Inflammatory macrophage treated with lipopolysaccharide for 1 hour (primary cell): ENCODE measurements around the gene CDSN.

ENCODE experiments used
- DNase-seq, 2 donors: peaks; one replicate each; pipeline ENCODE4 v3.0.0-alpha.2; 2020 to 2022

The CDSN gene

DNA sequence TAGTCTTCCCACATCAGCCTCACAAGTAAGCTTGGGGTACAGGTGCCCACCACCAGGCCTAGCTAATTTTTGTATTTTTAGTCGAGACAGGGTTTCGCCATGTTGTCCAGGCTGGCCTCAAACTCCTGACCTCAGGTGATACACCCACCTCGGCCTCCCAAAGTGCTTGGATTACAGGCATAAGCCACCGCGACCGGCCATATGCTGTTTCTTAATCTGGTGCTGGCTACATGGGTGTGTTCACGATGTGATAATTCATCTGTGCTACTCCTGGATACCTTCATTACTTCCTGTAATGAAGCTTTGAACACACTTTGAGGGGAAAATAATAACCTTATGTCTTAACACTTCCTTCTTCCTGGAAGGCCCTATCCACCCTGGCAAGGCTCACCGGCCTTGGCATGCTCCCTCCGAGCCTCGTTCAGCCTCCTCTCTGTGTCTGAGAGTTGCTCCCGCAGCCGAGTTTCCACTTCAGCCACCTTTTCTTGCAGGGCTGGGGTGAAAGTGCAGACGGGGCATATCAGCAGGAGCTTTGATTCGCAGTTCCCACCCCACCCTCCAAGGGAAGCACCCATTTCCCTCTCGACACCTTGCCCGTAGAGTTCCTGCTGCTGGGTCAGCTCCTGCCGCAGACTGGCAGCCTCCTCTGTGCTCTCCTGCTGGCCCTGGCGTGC lies 24.2 kb upstream of the CDSN start:
- no peak for DNase-seq

DNA sequence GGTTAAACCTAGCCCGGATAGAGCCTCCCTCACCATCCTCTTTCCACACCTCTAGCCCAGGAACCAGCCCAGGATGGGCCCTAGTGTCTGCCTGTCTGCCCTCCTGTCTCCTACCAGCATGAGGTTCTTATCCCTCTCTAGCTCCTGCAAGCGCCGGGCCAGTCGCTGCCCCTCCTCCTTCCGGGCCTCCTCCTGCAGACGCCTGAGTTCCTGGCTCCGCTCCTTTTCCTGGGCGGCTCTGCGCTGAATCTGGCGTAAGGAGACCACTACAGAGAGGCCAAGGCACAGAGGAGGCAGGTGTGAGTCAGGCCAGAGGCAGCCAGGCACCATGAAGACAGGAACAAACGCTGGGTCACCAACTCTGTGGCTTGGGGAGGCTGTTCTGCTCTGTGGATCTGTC lies 22.9 kb upstream of the CDSN start:
- DNase-seq, result no peak

DNA sequence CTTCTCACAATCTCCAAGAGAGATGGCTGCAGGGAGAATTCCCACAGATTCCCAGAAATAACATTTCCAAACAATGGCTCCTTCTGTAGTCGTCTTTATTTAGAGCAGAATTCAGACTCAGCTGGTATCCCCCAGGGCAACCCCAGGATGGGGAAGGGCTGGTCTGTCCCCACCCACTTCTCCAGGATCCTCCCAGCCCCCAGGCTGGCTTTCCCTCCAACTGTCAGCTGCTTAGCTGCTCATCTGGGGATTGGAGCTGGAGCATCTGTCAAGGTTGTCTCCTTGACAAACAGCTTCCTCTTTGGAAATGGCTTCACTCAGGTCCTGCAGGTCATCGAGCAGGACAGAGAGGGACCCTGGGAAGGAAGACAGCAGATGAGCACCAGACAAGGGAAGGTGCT lies 22.1 kb upstream of the CDSN start:
- DNase-seq, result peak in 1 of 2 donors; percentile 29

DNA sequence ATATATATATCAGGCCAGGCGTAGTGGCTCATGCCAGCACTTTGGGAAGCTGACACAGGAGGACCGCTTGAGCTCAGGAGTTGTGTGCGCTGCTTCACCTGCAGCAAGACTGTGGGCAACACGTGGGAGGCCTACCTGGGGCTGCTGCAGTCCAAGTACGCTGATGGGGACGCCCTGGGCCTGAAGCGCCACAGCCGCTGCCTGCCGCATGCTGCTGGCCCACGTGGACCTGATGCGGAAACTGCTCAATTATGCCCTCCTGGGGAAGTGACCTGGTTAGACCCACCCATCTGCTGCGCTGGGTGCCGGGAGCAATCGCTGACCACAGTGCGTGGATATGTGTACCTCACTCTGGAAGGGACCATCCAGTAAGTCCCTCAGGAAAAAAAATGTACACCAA lies 20.4 kb upstream of the CDSN start:
- no peak for DNase-seq

DNA sequence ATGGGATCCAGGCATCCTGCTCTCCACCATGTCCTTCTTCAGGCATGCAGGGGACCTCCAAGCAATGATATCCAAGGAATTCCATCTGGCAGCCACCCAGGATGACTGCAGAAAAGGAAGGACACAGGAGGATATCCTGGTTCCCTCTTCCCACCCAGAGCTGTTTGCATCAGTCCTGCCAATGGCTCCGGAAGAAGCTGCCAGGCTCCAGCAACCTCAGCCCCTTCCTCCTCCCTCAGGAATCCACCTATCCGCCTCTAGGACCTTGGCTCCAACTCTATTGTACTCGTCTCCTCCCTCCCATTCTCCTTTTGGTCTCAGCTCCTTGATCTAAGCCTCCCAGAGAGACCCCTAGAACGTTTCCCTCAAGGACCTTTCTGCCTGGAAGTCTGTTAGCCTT lies 19.4 kb upstream of the CDSN start:
- DNase-seq, result no peak

DNA sequence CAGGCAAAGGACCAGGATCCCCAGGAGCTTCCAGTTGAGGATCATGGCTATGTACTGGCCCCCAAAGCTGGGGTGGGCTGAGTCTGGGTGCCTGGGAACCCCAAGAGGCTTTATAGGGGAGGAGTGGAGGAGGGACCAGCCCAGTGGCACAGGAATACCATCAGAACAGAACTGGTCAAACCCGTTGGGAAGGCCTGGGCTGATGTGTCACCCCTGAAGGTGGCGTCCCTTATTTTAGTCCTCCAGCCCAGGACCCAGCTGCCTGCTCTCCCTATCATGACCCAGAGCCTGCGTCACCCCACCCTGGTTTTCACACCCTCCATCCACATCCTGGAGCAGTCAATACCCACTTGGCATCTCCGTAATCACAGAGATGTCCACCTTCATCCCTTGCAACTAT lies 18.7 kb upstream of the CDSN start, which contains the start of gene PSORS1C2:
PSORS1C2 (minus strand) TSS at position 85 of the 400 bp plus-strand sequence; CDS start at position 45, 40 bp downstream.
- DNase-seq, result no peak

DNA sequence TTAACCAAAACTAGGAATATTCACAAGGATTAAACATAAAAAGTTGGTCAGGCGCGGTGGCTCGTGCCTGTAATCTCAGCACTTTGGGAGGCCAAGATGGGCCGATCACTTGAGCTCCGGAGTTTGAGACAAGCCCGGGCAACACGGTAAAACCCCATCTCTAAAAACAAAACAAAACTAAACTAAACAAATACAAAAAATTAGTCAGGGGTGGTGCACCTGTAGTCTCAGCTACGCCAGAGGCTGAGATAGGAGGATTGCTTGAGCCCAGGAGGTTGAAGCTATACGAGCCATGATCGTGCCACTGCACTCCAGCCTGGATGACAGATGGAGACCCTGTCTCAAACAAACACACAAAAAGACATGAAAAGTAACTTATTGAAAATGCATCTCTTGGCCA lies 15.5 kb upstream of the CDSN start:
- DNase-seq, result no peak

DNA sequence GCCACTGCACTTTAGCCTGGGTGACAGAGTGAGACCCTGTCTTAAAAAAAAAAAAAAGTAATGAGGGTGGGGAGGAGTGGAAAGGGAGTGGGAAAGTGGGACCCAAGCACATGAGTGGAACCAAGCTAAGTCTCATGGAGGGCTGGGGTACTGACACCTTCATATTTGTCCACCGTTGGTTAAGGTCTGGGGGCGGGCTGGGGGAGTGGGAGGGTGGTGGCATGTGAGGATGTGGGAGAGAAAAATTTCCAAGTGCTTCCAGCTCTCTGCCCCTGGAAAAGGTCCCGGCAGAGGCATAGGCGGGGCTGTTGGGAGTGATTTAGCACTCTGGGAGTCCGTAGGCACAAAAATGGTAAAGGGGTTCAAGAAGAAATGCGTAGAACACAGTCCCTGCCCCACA lies 12.6 kb upstream of the CDSN start:
- no peak for DNase-seq

DNA sequence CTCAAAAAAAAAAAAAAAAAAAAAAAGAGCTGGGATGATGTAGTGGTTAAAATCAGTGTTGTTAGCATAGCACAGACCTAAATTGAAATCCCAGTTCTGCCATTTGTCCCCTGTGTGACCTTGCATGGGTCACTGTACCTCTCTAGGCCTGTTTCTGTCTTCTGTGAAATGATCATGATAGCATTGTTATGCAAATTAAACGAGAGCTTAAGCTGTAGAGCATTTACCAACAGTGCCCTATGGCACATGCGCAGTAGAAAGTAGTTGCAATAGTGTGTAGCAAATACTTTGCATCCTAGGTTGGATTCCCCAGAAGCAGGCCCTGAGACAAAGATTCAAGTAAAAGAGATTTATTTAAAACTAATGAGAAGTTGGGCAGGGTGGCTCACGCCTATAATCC lies 11.3 kb upstream of the CDSN start:
- no peak for DNase-seq

DNA sequence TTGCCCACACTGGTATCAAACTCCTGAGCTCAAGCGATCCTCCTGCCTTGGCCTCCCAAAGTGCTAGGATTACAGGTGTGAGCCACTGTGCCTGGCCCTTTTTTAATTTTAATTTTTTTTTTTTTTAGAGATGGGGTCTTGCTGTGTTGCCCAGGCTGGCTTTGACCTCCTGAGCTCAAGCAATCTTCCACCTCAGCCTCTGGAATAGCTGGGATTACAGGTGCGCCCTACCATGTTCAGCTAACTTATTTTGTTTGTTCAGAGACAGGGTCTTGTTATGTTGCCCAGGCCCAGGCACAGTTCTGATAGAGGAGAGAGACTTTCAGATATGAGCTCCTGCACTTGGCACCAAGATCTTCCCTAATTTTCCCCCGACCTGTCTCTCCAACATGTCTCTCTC lies 10.5 kb upstream of the CDSN start:
- no peak for DNase-seq

DNA sequence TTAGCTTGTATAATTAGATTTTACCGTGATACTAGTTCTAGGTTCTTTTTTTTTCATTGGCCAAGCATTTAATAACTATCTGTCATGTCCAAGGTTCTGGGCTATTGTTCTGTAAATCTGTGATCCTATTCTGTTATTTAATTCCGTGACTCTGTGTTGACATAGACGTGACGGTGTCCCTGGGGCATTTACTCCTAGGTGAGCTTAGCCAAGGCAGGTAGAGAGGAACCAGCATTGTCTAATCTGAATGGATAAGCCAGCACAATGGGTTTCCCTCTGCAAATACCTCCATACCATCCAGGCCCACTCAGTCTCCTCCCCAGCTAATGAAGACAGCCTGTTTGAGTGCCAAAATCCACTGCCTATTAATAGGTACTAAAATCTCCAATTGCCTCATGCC lies 8.9 kb upstream of the CDSN start:
- DNase-seq, result no peak

DNA sequence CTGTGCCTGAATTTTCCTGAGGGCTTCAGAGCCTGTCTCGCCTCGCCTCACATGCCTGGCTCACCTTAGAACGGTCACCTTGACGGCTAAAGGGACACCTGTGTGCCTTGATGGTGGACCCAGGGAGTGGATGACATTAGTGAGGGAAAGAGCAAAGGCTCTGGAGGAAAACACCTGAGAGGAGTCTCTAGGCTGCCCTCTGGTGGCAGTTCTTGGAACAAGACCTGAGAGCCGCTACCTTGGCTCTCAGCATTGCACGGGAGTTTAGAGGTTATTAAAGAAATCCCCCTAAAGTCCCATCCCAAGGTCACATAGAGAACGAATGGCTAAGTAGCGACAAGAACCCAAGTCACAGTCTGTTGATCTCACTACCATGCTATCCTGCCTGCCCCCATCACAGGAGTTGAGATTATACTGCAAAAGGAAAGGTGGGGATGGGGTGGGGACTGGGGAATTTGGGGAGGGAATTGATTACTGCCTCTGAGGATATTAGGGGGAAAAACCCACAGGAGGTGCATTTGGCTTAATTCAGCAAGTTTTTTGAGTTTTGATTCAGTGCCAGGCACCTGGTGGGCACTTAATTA lies 7.9 kb upstream of the CDSN start:
- DNase-seq, result peak in 1 of 2 donors; percentile 63

DNA sequence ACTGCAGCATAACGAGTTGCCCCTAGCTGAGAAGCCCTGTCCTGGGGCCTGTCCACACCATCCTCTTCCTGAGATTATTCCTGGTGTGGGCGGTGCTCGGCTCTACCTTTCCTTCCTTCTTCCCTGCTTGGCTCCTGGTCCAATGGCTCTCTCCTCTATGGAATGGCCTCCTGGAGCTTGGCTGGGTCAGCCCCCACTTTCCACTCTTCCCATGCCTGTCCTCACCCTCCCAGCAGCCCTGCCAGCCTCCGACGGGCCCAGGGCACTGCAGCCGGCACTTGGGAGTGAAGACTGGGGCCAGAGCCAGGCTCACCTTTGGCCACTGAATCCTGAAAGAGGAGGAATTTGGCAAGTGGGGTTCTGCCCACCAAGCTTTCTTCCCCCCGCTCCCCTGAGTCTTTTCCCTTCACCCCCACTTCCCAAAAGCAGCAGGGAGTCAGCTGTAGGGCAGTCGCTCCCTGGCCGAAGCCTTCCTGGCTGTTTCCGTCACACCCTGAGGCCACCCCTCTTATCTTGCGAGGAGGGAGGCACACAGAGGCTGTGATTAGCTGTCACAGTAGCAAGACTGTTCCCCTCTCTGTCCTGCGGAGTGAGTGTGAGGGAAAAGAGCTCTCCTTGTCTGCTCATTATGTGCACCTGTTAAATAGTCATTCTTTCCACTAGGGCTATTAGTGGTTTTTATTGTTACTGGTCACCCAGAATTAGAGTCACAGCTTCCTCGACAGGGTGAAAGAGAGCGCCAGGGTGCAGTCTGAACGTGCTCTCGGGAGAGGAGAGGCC lies 6.3 kb upstream of the CDSN start:
- no peak for DNase-seq

DNA sequence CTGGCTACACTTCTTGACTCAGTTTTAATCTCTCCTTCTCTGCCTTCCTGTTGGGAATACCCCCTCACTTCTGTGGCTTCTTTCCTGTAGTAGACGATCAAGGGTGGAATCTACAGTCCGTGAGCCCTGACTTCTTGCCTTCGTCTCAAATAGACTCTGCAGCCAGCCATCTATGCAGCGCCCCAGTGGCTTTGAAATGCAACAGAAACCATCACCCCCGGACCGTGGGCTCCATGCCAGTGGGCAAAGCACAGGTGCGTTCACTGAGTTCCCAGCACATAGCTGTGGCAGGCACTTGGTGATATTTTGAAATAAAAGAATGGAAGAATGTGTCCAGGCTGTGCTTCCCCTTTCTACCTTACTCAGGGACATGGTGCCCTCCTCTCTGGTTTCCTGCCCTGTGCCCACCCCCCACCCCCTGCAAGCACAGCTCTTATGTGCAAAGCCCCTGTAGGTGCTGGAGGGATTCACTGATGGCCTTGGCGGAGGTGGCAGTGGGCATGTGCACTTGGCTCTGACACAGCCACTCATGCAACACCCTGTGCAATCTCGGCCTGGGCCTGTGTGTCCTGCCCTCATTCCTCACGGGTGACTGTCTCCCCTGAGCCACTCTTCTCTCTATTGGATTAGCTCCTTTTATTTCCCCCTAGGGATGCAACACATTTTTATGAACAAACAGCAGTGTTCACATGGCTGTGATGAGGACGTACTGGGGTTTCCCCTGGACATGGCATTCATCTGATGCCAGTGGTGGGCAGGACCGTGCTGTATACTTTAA lies 5.5 kb upstream of the CDSN start:
- DNase-seq, result peak in 1 of 2 donors; percentile 38

DNA sequence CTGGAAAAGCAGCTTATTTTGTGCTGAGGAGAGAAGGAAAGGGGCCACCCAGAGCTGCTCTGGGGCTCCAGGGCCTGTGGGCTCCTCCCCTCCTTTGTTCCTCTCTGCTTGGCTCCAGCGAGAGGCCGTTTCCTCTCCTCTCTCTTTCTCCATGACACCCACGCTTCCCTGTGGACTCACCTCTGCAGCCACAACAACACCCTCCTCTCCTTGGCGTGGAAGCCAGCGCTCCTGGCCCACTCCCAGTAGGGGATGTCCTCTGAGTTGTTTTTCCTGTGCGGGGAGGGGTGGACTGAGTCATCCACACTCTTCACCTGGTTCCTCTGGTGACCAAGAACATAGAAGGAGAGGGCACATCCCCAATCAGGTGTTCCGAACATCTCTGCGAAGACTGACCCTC lies 4.9 kb upstream of the CDSN start:
- no peak for DNase-seq

DNA sequence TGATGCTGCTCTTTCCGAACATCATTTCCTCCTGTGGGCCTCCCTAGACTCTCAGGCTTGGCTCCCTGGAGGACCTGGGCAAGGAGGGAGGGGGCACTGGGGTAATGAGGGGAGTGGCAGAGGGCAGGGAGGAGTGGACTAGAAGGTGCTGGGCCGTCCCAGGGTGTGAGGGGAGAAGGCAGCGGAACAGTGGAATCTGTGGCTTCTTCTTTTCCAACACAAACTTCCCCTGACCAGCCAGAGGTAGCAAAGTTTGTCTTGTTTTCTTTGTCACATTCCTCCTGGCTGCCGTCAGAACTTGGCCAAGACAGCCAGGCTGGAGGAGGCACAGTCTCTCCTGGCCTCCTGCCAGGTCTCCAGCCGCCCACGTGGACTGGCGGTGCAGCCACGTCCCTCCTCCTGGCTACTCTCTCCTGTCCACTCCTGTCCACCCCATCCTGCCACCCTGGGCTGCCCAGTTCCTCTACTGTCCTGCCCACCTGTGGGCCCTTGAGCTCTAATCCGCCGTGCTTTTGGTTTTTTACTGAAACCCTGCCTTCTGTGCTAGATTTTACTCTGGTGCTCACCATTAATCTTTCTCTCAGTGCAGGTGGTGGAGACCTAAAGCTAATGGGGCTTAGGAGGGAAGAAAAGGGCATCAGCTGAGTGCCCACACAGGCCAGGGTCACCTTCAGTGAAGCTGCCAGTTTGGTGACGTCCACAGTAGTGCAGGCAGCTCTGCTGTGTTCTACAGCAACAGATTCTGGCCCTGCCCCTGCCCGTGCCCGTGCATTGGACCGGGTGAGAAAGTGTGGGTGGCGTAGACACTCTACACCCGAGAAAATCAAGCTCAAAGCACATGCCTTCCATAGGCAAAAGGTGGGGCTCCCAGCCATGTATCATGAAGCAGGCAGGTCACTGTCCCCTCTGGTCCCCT lies 2.8 kb upstream of the CDSN start:
- peak in 1 of 2 donors; percentile 14 for DNase-seq

DNA sequence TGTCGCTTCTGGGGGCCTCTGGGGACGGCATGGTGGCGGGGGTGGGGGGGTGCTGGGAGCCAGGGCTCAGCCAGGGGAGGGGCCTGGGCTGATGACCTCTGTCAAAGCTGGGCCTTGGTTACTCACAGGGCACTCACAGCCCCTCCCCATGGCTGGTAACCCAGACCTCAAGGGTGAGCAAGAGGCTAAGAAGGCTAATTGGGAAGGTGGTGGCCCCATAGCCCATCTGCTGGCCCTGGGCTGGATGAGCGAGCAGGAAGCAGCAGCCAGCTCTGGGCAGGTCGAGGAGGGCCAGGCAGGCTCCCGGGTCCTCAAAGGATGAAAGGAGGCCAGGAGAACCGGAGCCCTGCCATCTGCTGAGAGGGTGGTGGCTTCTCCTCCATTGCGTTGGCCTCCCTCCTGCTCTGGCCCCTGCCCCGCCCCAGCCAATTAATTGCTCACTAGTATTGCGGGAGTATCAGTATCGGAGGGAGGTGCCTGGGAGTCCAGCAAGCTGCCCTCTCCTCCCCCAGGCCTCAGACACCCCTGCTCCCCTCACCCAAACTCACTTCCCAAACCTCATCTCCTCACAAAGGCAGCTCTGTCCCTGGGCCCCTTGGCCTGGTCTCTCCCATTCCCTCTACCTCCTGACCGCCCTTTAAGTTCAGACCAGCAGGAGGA lies 1.0 kb upstream of the CDSN start:
- no peak for DNase-seq

DNA sequence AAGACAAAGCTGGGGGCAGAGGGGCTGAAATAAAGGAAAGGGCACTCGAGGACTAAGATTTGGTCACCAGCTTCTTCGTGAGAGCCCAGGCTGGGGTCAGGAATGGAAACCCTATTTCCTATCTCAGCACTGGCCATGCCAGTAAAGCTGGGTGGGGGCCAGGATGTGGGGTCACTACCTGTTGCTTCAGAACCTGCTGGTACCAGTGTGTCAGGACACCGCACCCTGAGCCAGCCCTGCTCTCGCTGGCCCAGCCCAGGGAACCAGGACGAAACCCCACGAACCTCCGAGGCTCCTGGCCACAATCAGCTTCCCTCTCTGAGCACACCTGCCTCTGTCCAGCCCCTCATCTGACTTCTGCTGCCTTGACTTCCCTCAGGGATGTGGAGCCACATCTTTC lies 2.1 kb downstream of the CDSN start:
- DNase-seq, result no peak

DNA sequence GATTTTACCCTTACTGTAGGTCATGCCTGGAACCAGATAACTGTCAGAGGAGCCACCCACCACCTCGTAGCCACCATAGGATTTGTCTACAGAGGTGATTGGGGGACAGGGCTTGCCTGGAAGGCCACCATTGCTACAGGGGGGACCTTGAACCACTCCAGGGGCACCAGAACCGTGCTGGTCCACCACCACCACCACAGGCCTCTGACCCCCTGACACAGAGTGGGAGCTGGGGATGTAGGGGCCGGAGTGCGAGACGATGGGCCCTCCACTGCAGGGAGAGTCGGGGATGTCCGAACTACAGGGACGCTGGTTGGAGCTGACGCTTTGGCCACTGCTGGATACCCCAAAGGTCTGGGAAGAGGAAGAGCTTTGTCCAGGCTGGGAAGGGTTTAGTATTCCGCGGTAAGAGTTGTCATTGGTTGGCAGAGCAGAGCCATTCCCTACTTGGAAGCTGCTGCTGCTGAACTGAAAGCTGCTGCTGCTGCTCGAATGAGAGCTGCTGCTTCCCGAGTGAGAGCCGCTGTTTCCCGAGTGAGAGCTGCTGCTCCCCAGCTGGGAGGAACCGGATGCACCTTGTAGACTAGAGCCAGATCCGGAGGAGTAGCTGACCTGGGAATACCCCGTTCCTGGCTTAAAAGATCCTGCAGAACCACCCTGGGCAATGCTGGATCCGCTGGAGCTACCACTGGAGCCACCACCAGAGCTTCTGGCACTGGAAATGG lies 3.4 kb downstream of the CDSN start:
- DNase-seq, result no peak

DNA sequence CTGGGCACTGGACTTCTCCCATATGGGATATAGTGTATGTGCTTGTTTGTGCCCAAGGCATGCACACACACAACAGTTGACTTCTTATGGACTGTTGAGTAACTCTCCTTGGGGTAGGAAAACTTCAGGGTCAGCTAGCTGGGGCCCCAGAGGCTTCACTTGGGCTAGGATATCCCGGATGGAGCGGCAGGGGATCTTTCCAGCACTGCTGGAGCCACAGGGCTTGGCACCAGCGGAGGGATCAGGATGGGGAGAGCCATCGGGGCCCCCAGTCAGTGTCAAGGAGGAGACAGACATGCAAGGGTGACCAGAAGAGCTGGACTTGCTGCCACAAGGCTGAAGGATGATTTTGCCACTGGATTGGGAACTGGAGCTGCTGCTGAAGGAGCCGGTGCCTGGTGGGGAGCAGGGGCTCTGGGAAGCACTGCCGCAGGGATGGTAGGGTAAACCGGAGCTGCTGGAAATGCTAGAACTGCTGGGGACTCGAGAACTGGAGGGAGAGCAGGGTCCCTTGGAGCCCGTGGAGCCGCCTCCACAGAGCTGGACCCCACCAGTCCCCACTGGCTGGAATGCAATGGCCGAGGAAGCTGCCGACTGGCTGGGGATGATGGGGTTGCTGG lies 4.2 kb downstream of the CDSN start:
- DNase-seq, result no peak
